HCT116 (cell line): Measurements from ENCODE around the gene NPB. TPM values are rescaled to one million over a fixed set of nuclear protein-coding genes. Genes with fewer than 3 reads are reported as not detected.

ENCODE experiments used
- ATAC-seq: fragments of 200-7000 bp; cut with Tn5 transposase; 2 replicates; pipeline ENCODE4 v1.9.1; 2020; ENCODE audit warnings: mild to moderate bottlenecking, moderate library complexity
- BruUV-seq: library from RNA; stranded (reverse); fragments of 400-500 nt; replicated peaks from 2 replicates; lab custom pipeline; 2021; lab: Mats Ljungman, UMichigan
- CTCF ChIA-PET: fragments of 300-600 bp; sonication (Branson Sonifier 250); formaldehyde crosslinking; loops from one replicate; lab custom pipeline; 2021; ENCODE audit warnings: antibody characterized with exemption; lab: Charles Lee
- POLR2A ChIA-PET: fragments of 300-600, 350-600 bp; sonication (Branson Sonifier 250); formaldehyde crosslinking; loops from one replicate; lab custom pipeline; 2021; ENCODE audit warnings: antibody characterized with exemption; lab: Charles Lee
- RAD21 ChIA-PET, 2 experiments: fragments of 300-600 bp; sonication (Branson Sonifier 250); formaldehyde crosslinking; loops; one replicate each; lab custom pipeline; 2023; ENCODE audit warnings: low total read pairs in 2 of 2; ENCODE audit not compliant: uncharacterized antibody in 2 of 2, unreplicated experiment in 2 of 2, low non-redundant PET in 1 of 2; lab: Charles Lee
- DNase-seq: peaks from one replicate; pipeline ENCODE4 v3.0.0-alpha.2; 2010; ENCODE audit warnings: low read depth, low spot score
- H2AFZ ChIP-seq: fragments of 200-600 bp; shearing (Covaris generic), sonication (generic); 2 replicates; pipeline ENCODE4 v1.6.1; 2017; ENCODE audit warnings: low read depth, mixed run types, mixed read lengths, antibody characterized with exemption, low read length; ENCODE audit not compliant: poor library complexity, severe bottlenecking
- H3K27ac ChIP-seq: 2 replicates; pipeline ENCODE4 v1.5.1; 2012; ENCODE audit warnings: low read depth, low read length
- H3K27me3 ChIP-seq: fragments of 200-600 bp; sonication (generic); 2 replicates; pipeline ENCODE4 v1.6.1; 2016; ENCODE audit warnings: mixed run types, low read length, mixed read lengths; ENCODE audit not compliant: insufficient read depth
- H3K36me3 ChIP-seq, 2 experiments: fragments of 200-500 bp in 1 of 2; fragments of 200-600 bp in 1 of 2; sonication (Bioruptor generic) in 1 of 2; sonication (generic) in 1 of 2; 2 replicates each; pipeline versions ENCODE4 v1.5.1 to v1.6.1; 2014 to 2016; ENCODE audit warnings: low read length in 2 of 2, inconsistent platforms in 1 of 2, mixed read lengths in 1 of 2, mixed run types in 1 of 2; ENCODE audit not compliant: insufficient read depth in 2 of 2, control insufficient read depth in 1 of 2
- H3K4me1 ChIP-seq, 2 experiments: fragments of 200-600 bp in 1 of 2; sonication (generic) in 1 of 2; 2 replicates each; pipeline versions ENCODE4 v1.5.1 to v1.6.1; 2012 to 2017; ENCODE audit warnings: low read length in 2 of 2, inconsistent platforms in 1 of 2, mild to moderate bottlenecking in 1 of 2, mixed read lengths in 1 of 2, mixed run types in 1 of 2, moderate library complexity in 1 of 2; ENCODE audit not compliant: insufficient read depth in 2 of 2, control insufficient read depth in 1 of 2
- H3K4me2 ChIP-seq: fragments of 200-600 bp; sonication (generic); 2 replicates; pipeline ENCODE4 v1.6.1; 2017; ENCODE audit warnings: mixed run types, low read length, mixed read lengths
- H3K4me3 ChIP-seq, 2 experiments: fragments of 200-600 bp in 1 of 2; sonication (generic) in 1 of 2; replicated peaks in 1 of 2; 2 replicates each; pipeline ENCODE4 v1.5.1; 2011 to 2016; ENCODE audit warnings: low read length in 2 of 2, control low read depth in 1 of 2, low read depth in 1 of 2, mild to moderate bottlenecking in 1 of 2, mixed read lengths in 1 of 2, mixed run types in 1 of 2
- H3K79me2 ChIP-seq: fragments of 200-600 bp; sonication (generic); 2 replicates; pipeline ENCODE4 v1.6.1; 2017; ENCODE audit warnings: mild to moderate bottlenecking, mixed run types, low read length, moderate library complexity, mixed read lengths; ENCODE audit not compliant: insufficient read depth
- H3K9ac ChIP-seq: fragments of 200-600 bp; sonication (generic); 2 replicates; pipeline ENCODE4 v1.6.1; 2016; ENCODE audit warnings: low read length, mixed read lengths
- H3K9me2 ChIP-seq: fragments of 200-600 bp; sonication (generic), shearing (Covaris generic); 2 replicates; pipeline ENCODE4 v1.6.1; 2017; ENCODE audit warnings: mixed run types, mild to moderate bottlenecking, moderate library complexity; ENCODE audit not compliant: insufficient read depth
- H3K9me3 ChIP-seq, 2 experiments: fragments of 200-500 bp in 1 of 2; fragments of 200-600 bp in 1 of 2; sonication (Bioruptor generic) in 1 of 2; sonication (generic) in 1 of 2; 2 replicates each; pipeline ENCODE4 v1.6.1; 2014 to 2017; ENCODE audit warnings: low read length in 2 of 2, mixed read lengths in 2 of 2, inconsistent platforms in 1 of 2, low read depth in 1 of 2, mild to moderate bottlenecking in 1 of 2, mixed run types in 1 of 2, moderate library complexity in 1 of 2; ENCODE audit not compliant: control insufficient read depth in 1 of 2, insufficient read depth in 1 of 2
- H4K20me1 ChIP-seq: fragments of 200-600 bp; sonication (generic), shearing (Covaris generic); 2 replicates; pipeline ENCODE4 v1.6.1; 2017; ENCODE audit warnings: mixed run types, mild to moderate bottlenecking, moderate library complexity; ENCODE audit not compliant: insufficient read depth
- EZH2 ChIP-seq: fragments of 200-600 bp; sonication (generic); IDR thresholded peaks from 2 replicates; pipeline ENCODE4 v1.6.1; 2017; ENCODE audit warnings: antibody characterized with exemption, mixed run types
- POLR2AphosphoS5 ChIP-seq: IDR thresholded peaks from 2 replicates; pipeline ENCODE4 v1.6.1; 2011; ENCODE audit warnings: mild to moderate bottlenecking, low read depth, low read length, moderate library complexity
- intact Hi-C: fragments of 100-400 bp; cut with micrococcal nuclease; formaldehyde crosslinking; loops from 2 replicates; pipeline ENCODE4 v1.10.0; 2022
- total RNA-seq: library from RNA; stranded (reverse); gene quantifications from one replicate; pipeline ENCODE4 v1.2.1, GENCODE V29; 2021; ENCODE audit not compliant: unreplicated experiment
- TF ChIP-seq, protein P1 (sequence below), 3 experiments: fragments of 200-600 bp in 1 of 3; sonication (generic) in 1 of 3; IDR thresholded peaks in 2 of 3; conservative IDR thresholded peaks in 1 of 3; 2 replicates each; pipeline ENCODE4 v1.5.1; 2012 to 2017; ENCODE audit warnings: low read depth in 2 of 3, low read length in 2 of 3, antibody characterized with exemption in 1 of 3, borderline replicate concordance in 1 of 3, control low read depth in 1 of 3, mild to moderate bottlenecking in 1 of 3, mixed read lengths in 1 of 3, mixed run types in 1 of 3, moderate library complexity in 1 of 3; ENCODE audit not compliant: insufficient read depth in 1 of 3

Gene NPB
- total RNA-seq, 1 experiment from 2014 or later, result 1.2 TPM

- TF ChIP-seq, protein P1, sequence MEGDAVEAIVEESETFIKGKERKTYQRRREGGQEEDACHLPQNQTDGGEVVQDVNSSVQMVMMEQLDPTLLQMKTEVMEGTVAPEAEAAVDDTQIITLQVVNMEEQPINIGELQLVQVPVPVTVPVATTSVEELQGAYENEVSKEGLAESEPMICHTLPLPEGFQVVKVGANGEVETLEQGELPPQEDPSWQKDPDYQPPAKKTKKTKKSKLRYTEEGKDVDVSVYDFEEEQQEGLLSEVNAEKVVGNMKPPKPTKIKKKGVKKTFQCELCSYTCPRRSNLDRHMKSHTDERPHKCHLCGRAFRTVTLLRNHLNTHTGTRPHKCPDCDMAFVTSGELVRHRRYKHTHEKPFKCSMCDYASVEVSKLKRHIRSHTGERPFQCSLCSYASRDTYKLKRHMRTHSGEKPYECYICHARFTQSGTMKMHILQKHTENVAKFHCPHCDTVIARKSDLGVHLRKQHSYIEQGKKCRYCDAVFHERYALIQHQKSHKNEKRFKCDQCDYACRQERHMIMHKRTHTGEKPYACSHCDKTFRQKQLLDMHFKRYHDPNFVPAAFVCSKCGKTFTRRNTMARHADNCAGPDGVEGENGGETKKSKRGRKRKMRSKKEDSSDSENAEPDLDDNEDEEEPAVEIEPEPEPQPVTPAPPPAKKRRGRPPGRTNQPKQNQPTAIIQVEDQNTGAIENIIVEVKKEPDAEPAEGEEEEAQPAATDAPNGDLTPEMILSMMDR (IDR thresholded peaks at IDR 0.05 in 2 of 3, conservative IDR thresholded peaks at IDR 0.05 in 1 of 3; ENCODE audit: borderline replicate concordance in 1 of 3, insufficient read depth in 1 of 3, low read depth in 2 of 3, low read length in 2 of 3), result no peak
Observed at GRCh38 chr17:81925860-81926450, 23.9 kb downstream of the NPB start (continued).

DNA sequence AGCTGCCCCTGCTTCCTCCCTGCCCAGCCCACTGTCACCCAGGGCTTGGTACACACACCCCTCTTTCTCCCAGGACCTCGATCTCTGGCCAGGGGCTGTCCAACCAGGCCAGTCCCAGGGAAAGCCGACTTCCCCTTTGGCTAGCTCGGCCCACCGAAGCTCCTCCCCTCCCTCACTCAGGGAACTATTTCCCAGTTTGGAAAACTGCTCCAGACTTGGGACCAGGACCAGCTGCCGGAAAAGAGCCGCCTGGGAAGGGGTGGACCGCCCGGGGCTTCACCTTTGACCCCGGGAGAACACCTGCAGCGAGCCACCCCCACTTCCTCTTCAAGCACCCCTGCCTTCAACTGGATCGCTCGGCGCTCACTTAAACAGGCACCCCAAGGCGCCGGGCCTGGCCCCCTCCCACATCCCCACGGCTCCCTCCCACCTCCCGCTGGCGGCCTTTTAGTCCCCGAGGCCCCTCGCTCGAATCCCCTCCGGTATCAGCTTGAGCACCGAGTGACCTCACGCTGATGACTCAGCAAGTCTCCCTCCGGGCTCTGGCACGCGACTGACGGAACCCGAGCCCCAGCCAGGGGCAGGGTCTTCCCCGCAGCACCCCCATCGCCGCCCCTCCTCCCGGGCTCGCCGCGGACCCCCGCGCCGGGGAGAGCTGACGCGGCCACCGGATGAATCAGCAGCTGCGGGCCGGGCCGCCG, 24.6 kb downstream of the NPB start:
- H2AFZ ChIP-seq, result no peak overlapping the region
- TF ChIP-seq POLR2AphosphoS5 (peak; percentile 48; the same call in 1 of the 2 replicates), EZH2 (no peak)
- TF ChIP-seq, all 23 proteins: peak for 1
- Histone ChIP-seq H4K20me1 (no peaks in the 10 kb centered on the region), H3K9me2 (no peaks in the 10 kb centered on the region), H3K79me2 (peaks cover 61% of the 10 kb centered on the region), H3K4me3 (peak overlapping the region; percentile 89 to 93), H3K27ac (peak overlapping the region; percentile 97), H3K4me2 (peak overlapping the region; percentile 84), H3K4me1 (peaks cover 41 to 66% of the 10 kb centered on the region in 2 experiments), H3K9ac (peak overlapping the region; percentile 91), H3K9me3 (no peaks in the 10 kb centered on the region), H3K36me3 (peaks cover 6 to 14% of the 10 kb centered on the region in 2 experiments; a peak in 3 of 4 replicates), H3K27me3 (no peaks in the 10 kb centered on the region)
- intact Hi-C loops, result loop anchor here (5.0 kb wide), 1 partner anchor 54 kb away; the partner anchor contains the start of gene ARHGDIA
- ATAC-seq, result peak; percentile 42
- peak; percentile 47 for DNase-seq
- CTCF ChIA-PET, result interaction anchor here (1.0 to 2.1 kb wide), 5 partner anchors 10 to 111 kb away, joined by 3 to 7 read pairs (median 5); partner anchors contain the start of gene DCXR
- TSS peak; percentile 38 for BruUV-seq
- RAD21 ChIA-PET, result interaction anchor here in 1 of 2 experiments (0.9 to 1.0 kb wide), 2 partner anchors 14 to 27 kb away, joined by 3 to 4 read pairs; no protein-coding TSS in a partner anchor
- POLR2A ChIA-PET, result interaction anchor here (0.8 to 4.6 kb wide), 6 partner anchors 10 to 66 kb away, joined by 3 to 18 read pairs (median 4); partner anchors contain the start of genes P4HB and PYCR1
